ENCODE results near the gene FAM43A.
A peak's percentile ranks its signal among the peaks of the same experiment; 100 is the strongest.

FAM43A gene

GRCh38 chr3:194676471-194676870 lies 9.2 kb upstream of the FAM43A start:
- DNase-seq, result no peak

- no peak for DNase-seq
Observed at GRCh38 chr3:194680888-194681615, 4.6 kb upstream of the FAM43A start.

GRCh38 chr3:194682189-194682693 lies 3.4 kb upstream of the FAM43A start:
- DNase-seq, result peak; percentile 62 to 67

- DNase-seq, result peak in 1 of 2 donors; percentile 62
Observed at GRCh38 chr3:194682694-194683310, 2.9 kb upstream of the FAM43A start.

- no peak for DNase-seq
Observed at GRCh38 chr3:194683380-194683779, 2.3 kb upstream of the FAM43A start.

- no peak for DNase-seq
Observed at GRCh38 chr3:194685065-194685717, 492 bp upstream of the FAM43A start.

- no peak for DNase-seq
Observed at GRCh38 chr3:194686414-194686815, 732 bp downstream of the FAM43A start.

GRCh38 chr3:194686816-194687637 lies 1.3 kb downstream of the FAM43A start:
- no peak for DNase-seq

- DNase-seq, result peak; percentile 50 to 53
Observed at GRCh38 chr3:194687638-194688199, 2.0 kb downstream of the FAM43A start.

GRCh38 chr3:194688200-194688740 lies 2.6 kb downstream of the FAM43A start:
- no peak for DNase-seq

GRCh38 chr3:194688946-194689345 lies 3.3 kb downstream of the FAM43A start:
- DNase-seq, result no peak

GRCh38 chr3:194689493-194689944 lies 3.8 kb downstream of the FAM43A start:
- no peak for DNase-seq

GRCh38 chr3:194690501-194691372 lies 5.1 kb downstream of the FAM43A start:
- DNase-seq, result no peak

GRCh38 chr3:194691481-194692283 lies 6.0 kb downstream of the FAM43A start:
- DNase-seq, result no peak

- DNase-seq, result no peak
Observed at GRCh38 chr3:194696702-194697101, 11.0 kb downstream of the FAM43A start.

GRCh38 chr3:194702545-194702944 lies 16.9 kb downstream of the FAM43A start:
- no peak for DNase-seq

GRCh38 chr3:194705227-194705626 lies 19.5 kb downstream of the FAM43A start:
- no peak for DNase-seq

- DNase-seq, result no peak
Observed at GRCh38 chr3:194705761-194706160, 20.1 kb downstream of the FAM43A start.

- DNase-seq, result no peak
Observed at GRCh38 chr3:194707147-194707540, 21.5 kb downstream of the FAM43A start.

GRCh38 chr3:194711286-194711685 lies 25.6 kb downstream of the FAM43A start:
- no peak for DNase-seq

All from inflammatory macrophage treated with lipopolysaccharide for 1 hour (primary cell).